PC-3 (cell line): ENCODE measurements around the gene INCENP.

Source experiments
- CTCF ChIP-seq: fragments of 300-600 bp; sonication (generic); conservative IDR thresholded peaks from 2 replicates; pipeline ENCODE4 v1.5.1; 2017; ENCODE audit warnings: antibody characterized with exemption, low read depth, mild to moderate bottlenecking, low read length
- EZH2 ChIP-seq: fragments of 300-600 bp; sonication (generic); IDR thresholded peaks from one replicate; pipeline ENCODE4 v1.6.1; 2017; ENCODE audit warnings: antibody characterized with exemption, mild to moderate bottlenecking, low read length; ENCODE audit not compliant: unreplicated experiment
- EZH2phosphoT487 ChIP-seq: fragments of 300-600 bp; sonication (generic); IDR thresholded peaks from 2 replicates; pipeline ENCODE4 v1.6.1; 2018; ENCODE audit warnings: mild to moderate bottlenecking, antibody characterized with exemption, low read length, borderline replicate concordance

GRCh38 chr11:62132191-62132590 is 8.4 kb downstream of the INCENP start:
- TF ChIP-seq CTCF (no peak), EZH2 (no peak), EZH2phosphoT487 (no peak)
